Fibroblast of mammary gland (primary cell): Measurements from ENCODE around the gene BPHL.
"Not testable (repeated sequence)": the region's sequence is repeated elsewhere in the genome, so short reads cannot be mapped to it uniquely, and the experiment has no call there.

Experiments
- DNase-seq: peaks from one replicate; pipeline ENCODE4 v3.0.0-alpha.2; 2010; ENCODE audit warnings: low read depth
- H3K4me3 ChIP-seq: 2 replicates; pipeline ENCODE4 v1.5.1; 2011; ENCODE audit warnings: low read depth, mild to moderate bottlenecking, low read length, moderate library complexity; ENCODE audit not compliant: control insufficient read depth
- TF ChIP-seq, protein P1 (sequence below): conservative IDR thresholded peaks from 2 replicates; pipeline ENCODE4 v1.5.1; 2011; ENCODE audit warnings: low read depth, low read length, inconsistent platforms; ENCODE audit not compliant: control insufficient read depth, insufficient read depth

Gene BPHL

DNA sequence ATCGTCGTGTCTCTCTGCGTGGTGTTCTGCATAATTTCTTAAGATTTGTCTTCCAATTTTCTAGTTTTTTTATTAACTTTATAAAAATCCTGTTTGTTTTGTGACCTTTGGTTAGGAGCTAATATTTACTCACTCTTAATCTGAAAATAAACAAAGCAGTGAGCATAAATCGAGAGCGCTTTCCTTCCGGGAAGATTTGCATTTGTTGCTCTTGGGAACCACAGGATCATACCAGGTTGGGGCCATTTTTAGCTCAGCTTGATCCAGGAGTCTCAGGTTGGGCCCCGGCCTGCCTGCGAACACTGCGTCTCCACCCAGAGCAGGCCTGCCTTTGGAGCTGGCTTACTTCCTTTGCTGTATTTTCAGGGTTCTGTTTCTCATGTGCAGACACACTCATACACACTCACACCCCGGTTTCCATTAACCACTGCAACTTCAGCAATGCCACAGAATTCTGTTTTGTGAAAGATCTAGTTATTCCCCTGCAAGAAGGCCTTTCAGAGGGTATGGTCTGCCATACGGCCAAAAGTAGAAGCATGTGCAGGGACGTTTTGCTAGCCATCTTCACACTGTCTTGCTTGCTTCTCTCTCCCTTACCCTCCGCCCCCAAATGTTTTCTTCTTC is 17.3 kb downstream of the BPHL start:
- TF ChIP-seq, protein P1, sequence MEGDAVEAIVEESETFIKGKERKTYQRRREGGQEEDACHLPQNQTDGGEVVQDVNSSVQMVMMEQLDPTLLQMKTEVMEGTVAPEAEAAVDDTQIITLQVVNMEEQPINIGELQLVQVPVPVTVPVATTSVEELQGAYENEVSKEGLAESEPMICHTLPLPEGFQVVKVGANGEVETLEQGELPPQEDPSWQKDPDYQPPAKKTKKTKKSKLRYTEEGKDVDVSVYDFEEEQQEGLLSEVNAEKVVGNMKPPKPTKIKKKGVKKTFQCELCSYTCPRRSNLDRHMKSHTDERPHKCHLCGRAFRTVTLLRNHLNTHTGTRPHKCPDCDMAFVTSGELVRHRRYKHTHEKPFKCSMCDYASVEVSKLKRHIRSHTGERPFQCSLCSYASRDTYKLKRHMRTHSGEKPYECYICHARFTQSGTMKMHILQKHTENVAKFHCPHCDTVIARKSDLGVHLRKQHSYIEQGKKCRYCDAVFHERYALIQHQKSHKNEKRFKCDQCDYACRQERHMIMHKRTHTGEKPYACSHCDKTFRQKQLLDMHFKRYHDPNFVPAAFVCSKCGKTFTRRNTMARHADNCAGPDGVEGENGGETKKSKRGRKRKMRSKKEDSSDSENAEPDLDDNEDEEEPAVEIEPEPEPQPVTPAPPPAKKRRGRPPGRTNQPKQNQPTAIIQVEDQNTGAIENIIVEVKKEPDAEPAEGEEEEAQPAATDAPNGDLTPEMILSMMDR = no peak
- no peak overlapping the region for H3K4me3 ChIP-seq
- no peak for DNase-seq

DNA sequence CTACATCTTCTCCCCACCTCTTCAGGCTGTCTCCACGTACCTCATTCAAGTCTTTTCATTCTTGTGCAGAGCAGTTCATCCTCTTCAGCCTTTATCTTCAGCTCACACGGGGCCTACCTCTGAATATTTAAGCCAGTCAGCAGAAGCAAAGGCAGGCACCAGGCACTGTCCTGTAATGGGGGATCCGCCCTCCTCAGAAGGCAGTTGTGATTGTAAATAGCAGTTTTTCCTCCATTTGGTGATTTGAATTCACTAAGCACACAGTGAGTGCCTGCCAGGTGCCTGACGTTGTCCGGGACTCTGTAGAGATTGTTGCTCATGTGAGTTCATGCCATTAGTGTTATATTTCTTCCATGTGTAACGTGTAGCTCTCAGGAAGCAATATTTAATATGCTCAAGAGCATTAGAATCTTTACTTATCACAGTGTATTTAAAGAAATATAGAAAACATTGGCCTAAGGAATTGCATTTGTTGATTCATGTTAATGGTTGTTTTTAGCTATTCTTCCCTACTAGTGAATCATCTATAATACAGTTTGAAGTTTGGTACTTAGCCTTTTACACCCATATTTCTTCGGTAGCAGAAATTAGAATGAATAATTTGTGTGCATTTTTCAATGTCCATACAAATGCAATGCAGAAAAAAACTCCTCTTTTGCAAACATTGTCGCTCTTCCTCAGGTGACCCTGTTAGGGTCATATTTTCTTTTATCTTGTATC is 17.9 kb downstream of the BPHL start:
- TF ChIP-seq, protein P1 = no peak
- H3K4me3 ChIP-seq = no peak overlapping the region
- DNase-seq = no peak

DNA sequence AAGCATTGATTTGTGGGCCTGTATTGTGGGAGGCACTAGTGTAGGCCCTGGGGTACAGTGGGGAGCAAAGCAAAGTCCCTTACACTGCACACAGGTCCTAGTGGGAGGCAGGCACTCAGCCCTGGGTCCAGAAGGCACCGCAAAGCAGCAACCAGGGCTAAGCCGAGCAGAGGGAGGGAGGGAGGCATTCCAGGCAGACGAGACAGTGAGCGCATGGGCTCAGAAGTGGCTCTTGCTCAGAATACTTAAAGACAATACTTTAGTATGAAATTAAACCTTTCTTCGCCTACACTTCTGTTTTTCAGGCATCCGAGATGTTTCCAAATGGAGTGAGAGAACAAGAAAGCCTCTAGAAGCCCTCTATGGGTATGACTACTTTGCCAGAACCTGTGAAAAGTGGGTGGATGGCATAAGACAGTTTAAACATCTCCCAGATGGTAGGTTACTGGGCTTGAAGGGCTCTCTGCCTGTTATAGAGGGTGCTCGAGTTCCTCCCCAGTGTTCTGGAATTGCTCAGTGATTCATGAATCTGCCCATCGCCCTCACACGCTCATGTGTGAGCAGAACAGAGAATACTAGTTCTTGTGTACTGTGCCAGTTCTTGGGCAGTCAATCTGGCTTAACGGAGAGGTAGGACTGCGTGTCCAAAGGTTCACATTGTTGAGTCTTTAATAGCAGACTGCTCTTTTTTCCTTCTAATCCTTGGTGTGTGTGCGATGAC is 18.7 kb downstream of the BPHL start:
- TF ChIP-seq, protein P1 = no peak
- H3K4me3 ChIP-seq = no peak overlapping the region
- DNase-seq = no peak

DNA sequence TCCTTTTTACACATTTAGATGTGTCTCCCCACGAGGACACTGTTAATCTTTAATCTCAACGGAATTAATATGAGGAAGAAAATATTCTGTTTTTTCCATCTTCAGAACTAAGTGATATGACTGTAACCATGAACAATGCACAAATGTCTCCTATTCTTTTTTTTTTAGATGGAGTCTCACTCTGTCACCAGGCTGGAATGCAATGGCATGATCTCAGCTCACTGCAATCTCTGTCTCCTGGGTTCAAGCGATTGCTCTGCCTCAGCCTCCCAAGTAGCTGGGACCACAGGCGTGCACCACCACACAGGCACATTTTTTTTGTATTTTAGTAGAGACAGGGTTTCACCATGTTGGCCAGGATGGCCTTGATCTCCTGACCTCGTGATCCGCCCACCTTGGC is 19.4 kb downstream of the BPHL start:
- DNase-seq, H3K4me3 ChIP-seq: not testable (repeated sequence)

DNA sequence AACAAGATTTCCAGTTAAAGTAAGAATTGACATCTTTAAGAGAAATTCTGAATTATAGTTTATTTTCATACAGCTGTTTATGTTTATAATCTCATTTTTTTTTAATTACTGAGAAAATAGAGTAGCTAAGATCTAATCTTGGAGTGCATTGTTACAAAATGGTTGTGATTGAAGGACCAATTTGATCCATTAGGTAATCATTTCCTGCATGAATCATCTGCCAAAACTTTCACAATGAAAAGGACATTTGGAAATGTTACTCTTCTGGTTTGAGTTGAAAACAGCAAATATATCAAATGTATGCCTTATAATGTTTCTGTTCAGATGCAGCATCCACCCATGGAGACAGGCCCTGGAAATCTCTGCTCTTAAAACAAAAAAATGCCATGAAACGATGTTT is 19.8 kb downstream of the BPHL start:
- TF ChIP-seq, protein P1 = no peak
- H3K4me3 ChIP-seq = no peak overlapping the region
- peak; percentile 57 for DNase-seq

DNA sequence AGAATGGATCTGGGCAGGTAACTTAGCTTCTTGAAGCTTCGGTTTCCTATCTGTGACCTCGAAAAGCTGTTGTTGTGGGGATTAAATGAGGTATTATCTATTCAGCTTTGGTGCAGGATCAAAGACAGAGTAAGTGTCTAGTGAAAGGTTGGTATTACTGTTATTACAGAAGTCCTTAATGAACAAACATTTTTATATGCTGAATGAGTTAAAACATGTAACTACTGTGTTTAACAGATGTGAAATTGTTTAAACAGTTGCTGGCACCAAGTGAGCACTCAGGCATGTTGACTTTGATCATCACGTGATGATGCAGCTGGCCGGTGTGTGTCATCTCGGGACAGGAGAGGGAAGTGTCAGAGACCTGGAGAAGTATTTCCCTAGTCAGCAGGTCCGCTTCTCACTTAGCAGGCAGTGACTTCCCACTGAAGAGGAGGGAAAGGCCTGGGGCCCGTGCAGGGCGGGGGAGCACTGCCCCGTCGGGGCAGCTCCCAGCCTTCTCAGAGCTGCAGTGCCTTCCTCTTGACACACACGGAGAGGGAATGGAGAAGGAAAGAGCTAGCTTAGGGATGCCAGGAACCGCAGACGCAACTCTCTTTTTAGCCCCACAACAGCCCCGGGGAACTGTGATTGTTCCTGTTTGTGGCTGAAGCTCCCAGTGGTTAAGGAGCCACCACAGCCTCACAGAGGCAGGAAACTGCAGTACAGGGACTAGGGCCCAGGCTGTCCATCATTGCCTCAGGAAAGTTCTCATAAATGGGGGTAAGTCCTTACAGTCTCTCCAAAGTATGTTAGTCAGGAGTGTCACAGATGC is 20.8 kb downstream of the BPHL start:
- H3K4me3 ChIP-seq = no peak overlapping the region
- peak; percentile 85 for DNase-seq
- TF ChIP-seq, protein P1 = no peak
